GM23248 (cell line): Measurements from ENCODE around the gene PRR12.

Source experiments
- EZH2 ChIP-seq: fragments of 200-600 bp; sonication (generic); IDR thresholded peaks from 2 replicates; pipeline ENCODE4 v1.6.1; 2018; ENCODE audit warnings: antibody characterized with exemption, mild to moderate bottlenecking; ENCODE audit not compliant: insufficient read depth, poor library complexity, severe bottlenecking
- EZH2phosphoT487 ChIP-seq: fragments of 200-600 bp; sonication (generic); IDR thresholded peaks from 2 replicates; pipeline ENCODE4 v1.6.1; 2018; ENCODE audit warnings: antibody characterized with exemption, moderate library complexity, mild to moderate bottlenecking, low read depth; ENCODE audit not compliant: insufficient read depth

DNA sequence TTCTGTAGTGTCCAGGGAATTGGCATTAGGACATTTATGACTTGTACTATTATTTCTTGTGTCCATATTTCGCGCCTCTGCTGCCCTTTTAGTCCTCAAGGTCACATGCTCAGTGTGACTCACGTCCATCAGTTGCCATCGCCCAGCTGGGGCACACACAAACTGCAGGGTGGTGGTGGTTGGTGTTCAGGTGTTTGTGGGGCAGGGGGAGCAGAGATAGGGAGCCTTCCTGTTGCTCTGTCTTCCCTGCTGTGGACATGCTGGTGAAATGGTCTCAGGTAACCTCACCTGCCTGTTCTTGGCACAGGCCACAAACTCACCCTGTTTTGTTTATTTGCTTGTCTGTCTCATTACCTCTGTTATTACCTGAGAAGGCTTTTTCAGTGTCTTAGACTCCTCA, 22.4 kb downstream of the PRR12 start:
- TF ChIP-seq EZH2 (no peak), EZH2phosphoT487 (no peak)
